Body of pancreas (tissue), 4 donors: ENCODE data around the gene PDPK1.

Experiments
- POLR2A ChIP-seq, 3 donors: fragments of 450-650 bp; IDR thresholded peaks; one replicate each; pipeline ENCODE4 v1.6.1; 2016; ENCODE audit warnings: antibody characterized with exemption in 3 of 3, mild to moderate bottlenecking in 2 of 3
- TF ChIP-seq, protein P1 (sequence below), 7 experiments: fragments of 450-650 bp in 4 of 7; fragments of 200-600 bp in 3 of 7; sonication (generic) in 3 of 7; IDR thresholded peaks; one replicate each; pipeline ENCODE4 v1.5.1; 2016 to 2019; ENCODE audit warnings: antibody characterized with exemption in 7 of 7

DNA sequence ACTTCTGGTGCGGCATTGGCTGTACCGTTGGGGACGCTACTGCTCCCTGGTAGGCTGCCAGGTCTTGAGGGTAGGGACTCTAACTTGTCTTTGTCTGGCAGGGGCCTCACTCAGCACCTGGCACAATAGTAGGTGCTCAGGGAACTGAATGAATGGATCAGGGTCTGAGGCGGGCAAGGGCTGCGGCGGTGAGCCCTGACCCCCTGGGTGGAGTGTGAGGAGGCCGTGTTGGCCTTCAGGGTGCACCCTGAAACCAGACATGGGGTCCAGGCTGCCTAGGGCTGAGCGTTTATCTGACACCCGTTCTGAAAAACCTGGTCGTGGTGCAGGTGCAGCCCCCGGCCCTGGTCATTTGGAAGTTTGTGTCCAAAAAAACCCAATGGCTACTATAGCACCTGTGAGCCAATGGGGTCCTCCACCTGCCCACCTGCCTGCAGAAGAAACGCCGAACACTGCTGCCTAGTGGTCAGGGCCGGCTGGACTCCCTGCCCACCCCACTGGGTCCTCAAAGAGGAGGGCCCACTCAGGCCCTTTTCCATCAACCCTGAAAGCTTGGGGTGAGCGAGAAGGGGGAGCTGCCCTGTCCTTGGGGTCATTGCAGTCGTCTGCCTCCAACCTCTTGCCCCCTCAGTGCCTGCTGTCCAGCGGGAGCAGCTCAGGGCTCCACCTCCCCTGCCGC, 29.0 kb upstream of the PDPK1 start:
- no peak for TF ChIP-seq POLR2A (IDR thresholded peaks at IDR 0.05)
- TF ChIP-seq, protein P1, sequence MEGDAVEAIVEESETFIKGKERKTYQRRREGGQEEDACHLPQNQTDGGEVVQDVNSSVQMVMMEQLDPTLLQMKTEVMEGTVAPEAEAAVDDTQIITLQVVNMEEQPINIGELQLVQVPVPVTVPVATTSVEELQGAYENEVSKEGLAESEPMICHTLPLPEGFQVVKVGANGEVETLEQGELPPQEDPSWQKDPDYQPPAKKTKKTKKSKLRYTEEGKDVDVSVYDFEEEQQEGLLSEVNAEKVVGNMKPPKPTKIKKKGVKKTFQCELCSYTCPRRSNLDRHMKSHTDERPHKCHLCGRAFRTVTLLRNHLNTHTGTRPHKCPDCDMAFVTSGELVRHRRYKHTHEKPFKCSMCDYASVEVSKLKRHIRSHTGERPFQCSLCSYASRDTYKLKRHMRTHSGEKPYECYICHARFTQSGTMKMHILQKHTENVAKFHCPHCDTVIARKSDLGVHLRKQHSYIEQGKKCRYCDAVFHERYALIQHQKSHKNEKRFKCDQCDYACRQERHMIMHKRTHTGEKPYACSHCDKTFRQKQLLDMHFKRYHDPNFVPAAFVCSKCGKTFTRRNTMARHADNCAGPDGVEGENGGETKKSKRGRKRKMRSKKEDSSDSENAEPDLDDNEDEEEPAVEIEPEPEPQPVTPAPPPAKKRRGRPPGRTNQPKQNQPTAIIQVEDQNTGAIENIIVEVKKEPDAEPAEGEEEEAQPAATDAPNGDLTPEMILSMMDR (IDR thresholded peaks at IDR 0.05): no peak
